H1 (cell line): ENCODE data around the gene ADAMTS6.

Experiments used
- CTCF ChIP-seq, 3 experiments: IDR thresholded peaks; 1 replicate in 2 of 3; 2 replicates in 1 of 3; pipeline versions ENCODE4 v1.5.1 to v1.6.1; 2011; ENCODE audit warnings: low read length in 3 of 3, mild to moderate bottlenecking in 3 of 3, inconsistent platforms in 2 of 3, low read depth in 1 of 3, moderate library complexity in 1 of 3; ENCODE audit not compliant: insufficient read depth in 1 of 3; ENCODE audit errors: control extremely low read depth in 1 of 3
- EZH2 ChIP-seq: fragments of 200-600 bp; sonication (generic); IDR thresholded peaks from 2 replicates; pipeline ENCODE4 v1.7.1; 2012; ENCODE audit warnings: low read depth, mild to moderate bottlenecking, moderate library complexity, low read length, inconsistent platforms; ENCODE audit not compliant: severe bottlenecking
- HDAC6 ChIP-seq: IDR thresholded peaks from one replicate; pipeline ENCODE4 v1.7.1; 2012; ENCODE audit warnings: low read depth, mild to moderate bottlenecking, inconsistent platforms, low read length, moderate library complexity
- POLR2A ChIP-seq, 2 experiments: IDR thresholded peaks; 1 replicate in 1 of 2; 2 replicates in 1 of 2; pipeline ENCODE4 v1.6.1; 2011; ENCODE audit warnings: low read depth in 2 of 2, low read length in 2 of 2, mild to moderate bottlenecking in 2 of 2; ENCODE audit errors: control extremely low read depth in 1 of 2
- POLR2AphosphoS5 ChIP-seq: IDR thresholded peaks from 2 replicates; pipeline ENCODE4 v1.6.1; 2011; ENCODE audit warnings: low read depth, low read length
- RAD21 ChIP-seq, 2 experiments: IDR thresholded peaks in 1 of 2; conservative IDR thresholded peaks in 1 of 2; 2 replicates each; pipeline ENCODE4 v1.6.1; 2011; ENCODE audit warnings: low read depth in 2 of 2, low read length in 2 of 2, improper control_type of control experiment in 1 of 2, inconsistent platforms in 1 of 2, mild to moderate bottlenecking in 1 of 2, moderate library complexity in 1 of 2
- RFX5 ChIP-seq: IDR thresholded peaks from 2 replicates; pipeline ENCODE4 v1.6.1; 2011; ENCODE audit warnings: low read depth, low read length, improper control_type of control experiment, borderline replicate concordance

- TF ChIP-seq POLR2AphosphoS5 (no peak), HDAC6 (no peak), POLR2A (IDR thresholded peaks at IDR 0.05; ENCODE audit: control extremely low read depth in 1 of 2, low read depth in 2 of 2, low read length in 2 of 2) (no peak), CTCF (IDR thresholded peaks at IDR 0.05; ENCODE audit: control extremely low read depth in 1 of 3, insufficient read depth in 1 of 3, low read depth in 1 of 3, low read length in 3 of 3) (no peak), EZH2 (no peak), RAD21 (IDR thresholded peaks at IDR 0.05 in 1 of 2, conservative IDR thresholded peaks at IDR 0.05 in 1 of 2; ENCODE audit: low read depth in 2 of 2, low read length in 2 of 2) (no peak), RFX5 (no peak)
Observed at GRCh38 chr5:65307088-65307487, 174.6 kb downstream of the ADAMTS6 start.
